K562 (cell line): Measurements from ENCODE around the gene HEG1. TPM values are rescaled to one million over a fixed set of nuclear protein-coding genes. Genes with fewer than 3 reads are reported as not detected.

Experiments
- ATAC-seq: fragments of 200-7000 bp; cut with Tn5 transposase; 3 replicates; pipeline ENCODE4 v1.9.1; 2020; ENCODE audit warnings: moderate library complexity
- BruUV-seq: library from RNA; stranded (reverse); fragments of 400-500 nt; replicated peaks from 2 replicates; lab custom pipeline; 2021; lab: Mats Ljungman, UMichigan
- CTCF ChIA-PET: fragments of 300-600 bp; formaldehyde crosslinking; extraction: SDS; loops from one replicate; lab custom pipeline; 2021; ENCODE audit warnings: low intra/inter-chr PET ratio; lab: Yijun Ruan, JAX
- POLR2A ChIA-PET: fragments of 300-600, 350-650 bp; sonication (Branson Sonifier 250); formaldehyde crosslinking; extraction: SDS; loops from one replicate; lab custom pipeline; 2021; ENCODE audit warnings: antibody characterized with exemption, inconsistent platforms; lab: Yijun Ruan, JAX
- DNase-seq, 4 experiments: peaks; one replicate each; pipeline versions ENCODE4 v3.0.0 to v3.0.0-alpha.2; 2011 to 2018; ENCODE audit warnings: low spot score in 3 of 4, mixed read lengths in 3 of 4; ENCODE audit errors: extremely low read depth in 1 of 4
- FAIRE-seq: peaks from 2 replicates; lab custom pipeline; 2011; peaks lifted over from hg19 to GRCh38; lab: Jason Lieb, UNC
- H2AFZ ChIP-seq: 2 replicates; pipeline ENCODE4 v1.6.0; 2011; ENCODE audit warnings: low read depth, low read length, control low read depth, inconsistent platforms
- H3K27ac ChIP-seq: fragments of 200-600 bp; 3 replicates; pipeline ENCODE4 v1.8.0; 2011; ENCODE audit warnings: low read depth, mild to moderate bottlenecking, control low read depth, inconsistent platforms, low read length, moderate library complexity, mixed read lengths; ENCODE audit errors: extremely low read depth
- H3K27me3 ChIP-seq, 2 experiments: fragments of 300-600 bp in 1 of 2; 2 replicates in 1 of 2; 3 replicates in 1 of 2; pipeline versions ENCODE4 v1.6.0 to v1.8.0; 2011; ENCODE audit warnings: inconsistent platforms in 2 of 2, low read length in 2 of 2, mild to moderate bottlenecking in 1 of 2, mixed read lengths in 1 of 2, moderate library complexity in 1 of 2; ENCODE audit not compliant: control insufficient read depth in 2 of 2, insufficient read depth in 2 of 2
- H3K36me3 ChIP-seq: fragments of 300-600 bp; 3 replicates; pipeline ENCODE4 v1.8.0; 2011; ENCODE audit warnings: mild to moderate bottlenecking, low read length, inconsistent platforms; ENCODE audit not compliant: control insufficient read depth, insufficient read depth
- H3K4me1 ChIP-seq, 2 experiments: fragments of 200-600 bp in 1 of 2; replicated peaks in 1 of 2; 2 replicates in 1 of 2; 3 replicates in 1 of 2; pipeline versions ENCODE4 v1.5.1 to v1.8.0; 2011; ENCODE audit warnings: inconsistent platforms in 2 of 2, low read length in 2 of 2, mild to moderate bottlenecking in 1 of 2, mixed read lengths in 1 of 2, moderate library complexity in 1 of 2; ENCODE audit not compliant: control insufficient read depth in 2 of 2, insufficient read depth in 2 of 2
- H3K4me2 ChIP-seq: 2 replicates; pipeline ENCODE4 v1.6.1; 2011; ENCODE audit warnings: low read length, control low read depth, inconsistent platforms, mixed read lengths; ENCODE audit not compliant: insufficient read depth
- H3K4me3 ChIP-seq: fragments of 200-600 bp; sonication (generic), shearing (Covaris generic); 2 replicates; pipeline ENCODE4 v1.5.1; 2016; ENCODE audit warnings: control low read depth, inconsistent platforms
- H3K79me2 ChIP-seq: fragments of 200-600 bp; 3 replicates; pipeline ENCODE4 v1.8.0; 2011; ENCODE audit warnings: low read length, inconsistent platforms; ENCODE audit not compliant: control insufficient read depth, insufficient read depth
- H3K9ac ChIP-seq, 2 experiments: 2 replicates each; pipeline versions ENCODE4 v1.6.0 to v1.6.1; 2011; ENCODE audit warnings: low read depth in 2 of 2, low read length in 2 of 2, control low read depth in 1 of 2, inconsistent platforms in 1 of 2, mild to moderate bottlenecking in 1 of 2, mixed read lengths in 1 of 2; ENCODE audit not compliant: insufficient read depth in 1 of 2
- H3K9me1 ChIP-seq: one replicate; pipeline ENCODE4 v1.6.0; 2011; ENCODE audit warnings: inconsistent platforms, mild to moderate bottlenecking, low read length, moderate library complexity; ENCODE audit not compliant: control insufficient read depth, insufficient read depth
- H3K9me3 ChIP-seq: replicated peaks from 2 replicates; pipeline ENCODE4 v1.5.1; 2011; ENCODE audit warnings: low read depth, low read length, inconsistent platforms; ENCODE audit not compliant: control insufficient read depth, insufficient read depth
- H4K20me1 ChIP-seq: replicated peaks from 2 replicates; pipeline ENCODE4 v1.6.1; 2011; ENCODE audit warnings: low read length, inconsistent platforms, mixed read lengths; ENCODE audit not compliant: control insufficient read depth, insufficient read depth
- ILF3 ChIP-seq: fragments of 450-650 bp; IDR thresholded peaks from 2 replicates; pipeline ENCODE4 v1.6.1; 2018; ENCODE audit warnings: antibody characterized with exemption, mild to moderate bottlenecking, moderate library complexity, borderline replicate concordance
- MLX ChIP-seq, 2 experiments: fragments of 450-650 bp in 1 of 2; sonication (generic) in 1 of 2; formaldehyde crosslinking; conservative IDR thresholded peaks; 2 replicates each; pipeline versions ENCODE4 v1.4.0 to v1.8.1; 2020 to 2022; ENCODE audit warnings: mild to moderate bottlenecking in 1 of 2, missing genetic modification reagents in 1 of 2
- NCOR1 ChIP-seq: fragments of 450-650 bp; IDR thresholded peaks from 2 replicates; pipeline ENCODE4 v1.6.1; 2016; ENCODE audit warnings: mild to moderate bottlenecking, moderate library complexity
- NR1H2 ChIP-seq: sonication (generic); formaldehyde crosslinking; IDR thresholded peaks from 2 replicates; pipeline ENCODE4 v1.4.0; 2020; ENCODE audit warnings: mild to moderate bottlenecking, missing genetic modification reagents
- RFX7 ChIP-seq: fragments of 250-450 bp; sonication (Bioruptor Pico); IDR thresholded peaks from 2 replicates; pipeline ENCODE4 v1.5.1; 2021; ENCODE audit warnings: mild to moderate bottlenecking
- ZSCAN32 ChIP-seq: fragments of 450-650 bp; formaldehyde crosslinking; IDR thresholded peaks from 2 replicates; pipeline ENCODE4 v1.4.0; 2020; ENCODE audit warnings: mild to moderate bottlenecking, moderate library complexity
- WGBS: fragments of 100-300 bp; shearing (Covaris generic); methylation state at CpG from one replicate; pipeline ENCODE4 v1.1.6; 2016; ENCODE audit warnings: low coverage, mixed read lengths; ENCODE audit not compliant: insufficient coverage; ENCODE audit errors: missing lambda C conversion rate; 5-methylcytosine and 5-hydroxymethylcytosine counted together
- in situ Hi-C: fragments of 300-500 bp; cut with MboI; formaldehyde crosslinking; loops from 4 replicates; pipeline ENCODE4 v1.15.0; 2018; ENCODE audit warnings: inconsistent platforms, mixed read lengths
- intact Hi-C: fragments of 100-400 bp; cut with micrococcal nuclease; formaldehyde crosslinking; loops from 2 replicates; pipeline ENCODE4 v1.14.2; 2022
- polyA plus RNA-seq, 8 experiments: library from polyadenylated mRNA; depleted of rRNA in 4 of 8; stranded (reverse) in 5 of 8; unstranded in 3 of 8; fragments of >200 nt; fragmentation: Nextera tagmentation in 2 of 8; fragmentation: Illumina TruSeq in 1 of 8; extraction: Ambion mirVana in 2 of 8; extraction: Trizol in 1 of 8; gene quantifications; 2 replicates each; pipeline versions ENCODE4 v1.2.1 to v1.2.3, GENCODE V29; 2011 to 2014; ENCODE audit warnings: inconsistent platforms in 1 of 8, missing spikeins in 1 of 8
- total RNA-seq, 7 experiments: library from RNA; depleted of rRNA in 6 of 7; stranded (reverse); fragments of >200 nt in 6 of 7; fragmentation: Illumina TruSeq in 2 of 7; extraction: Trizol in 2 of 7; gene quantifications; 2 replicates each; pipeline versions ENCODE4 v1.2.1 to v1.2.3, GENCODE V29; 2011 to 2021; ENCODE audit warnings: low replicate concordance in 1 of 7
- TF ChIP-seq, protein P1 (sequence below): fragments of 200-800 bp; sonication (Bioruptor generic); IDR thresholded peaks from 2 replicates; pipeline ENCODE4 v1.6.1; 2017; ENCODE audit warnings: missing genetic modification characterization, missing compliant biosample characterization
- TF ChIP-seq, protein P2 (sequence below): fragments of 250-450 bp; sonication (Bioruptor Pico); IDR thresholded peaks from 2 replicates; pipeline ENCODE4 v1.4.0; 2020

The HEG1 gene
- total and polyA plus RNA-seq, 9 of the 15 experiments (the other 6 are each of a cell fraction or from before 2014, with no cell fraction given), result 0.24 TPM; not detected in 8

- TF ChIP-seq, protein P1, sequence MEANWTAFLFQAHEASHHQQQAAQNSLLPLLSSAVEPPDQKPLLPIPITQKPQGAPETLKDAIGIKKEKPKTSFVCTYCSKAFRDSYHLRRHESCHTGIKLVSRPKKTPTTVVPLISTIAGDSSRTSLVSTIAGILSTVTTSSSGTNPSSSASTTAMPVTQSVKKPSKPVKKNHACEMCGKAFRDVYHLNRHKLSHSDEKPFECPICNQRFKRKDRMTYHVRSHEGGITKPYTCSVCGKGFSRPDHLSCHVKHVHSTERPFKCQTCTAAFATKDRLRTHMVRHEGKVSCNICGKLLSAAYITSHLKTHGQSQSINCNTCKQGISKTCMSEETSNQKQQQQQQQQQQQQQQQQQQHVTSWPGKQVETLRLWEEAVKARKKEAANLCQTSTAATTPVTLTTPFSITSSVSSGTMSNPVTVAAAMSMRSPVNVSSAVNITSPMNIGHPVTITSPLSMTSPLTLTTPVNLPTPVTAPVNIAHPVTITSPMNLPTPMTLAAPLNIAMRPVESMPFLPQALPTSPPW, result no peak
Measured at GRCh38 chr3:125058959-125059358, 3.2 kb upstream of the HEG1 start (continued).

- Histone ChIP-seq H3K9me3 (no peaks in the 10 kb centered on the region), H3K79me2 (no peaks in the 10 kb centered on the region), H3K9me1 (no peaks in the 10 kb centered on the region), H3K27me3 (peaks cover 9 to 36% of the 10 kb centered on the region in 2 experiments), H3K4me3 (no peak overlapping the region), H3K36me3 (no peaks in the 10 kb centered on the region), H3K4me2 (no peak overlapping the region), H3K9ac (no peak overlapping the region), H3K27ac (no peak overlapping the region), H3K4me1 (peaks cover 0 to 11% of the 10 kb centered on the region in 2 experiments; a peak in 2 of 5 replicates), H2AFZ (no peak overlapping the region), H4K20me1 (no peaks in the 10 kb centered on the region)
- POLR2A ChIA-PET, result no interaction called here
- CTCF ChIA-PET, result no interaction called here
- DNase-seq (no peak), ATAC-seq (no peak), FAIRE-seq (no peak)
- WGBS, result 6% methylated on average over 2 of the region's 3 CpGs
- intact Hi-C loops (no loop called here), in situ Hi-C loops (no loop called here)
- BruUV-seq, result no TSS peak
- no peak for TF ChIP-seq ZSCAN32
- TF ChIP-seq NCOR1, result no peak
- no peak for TF ChIP-seq NR1H2 (CRISPR knock-in tag)
- TF ChIP-seq, protein P2, sequence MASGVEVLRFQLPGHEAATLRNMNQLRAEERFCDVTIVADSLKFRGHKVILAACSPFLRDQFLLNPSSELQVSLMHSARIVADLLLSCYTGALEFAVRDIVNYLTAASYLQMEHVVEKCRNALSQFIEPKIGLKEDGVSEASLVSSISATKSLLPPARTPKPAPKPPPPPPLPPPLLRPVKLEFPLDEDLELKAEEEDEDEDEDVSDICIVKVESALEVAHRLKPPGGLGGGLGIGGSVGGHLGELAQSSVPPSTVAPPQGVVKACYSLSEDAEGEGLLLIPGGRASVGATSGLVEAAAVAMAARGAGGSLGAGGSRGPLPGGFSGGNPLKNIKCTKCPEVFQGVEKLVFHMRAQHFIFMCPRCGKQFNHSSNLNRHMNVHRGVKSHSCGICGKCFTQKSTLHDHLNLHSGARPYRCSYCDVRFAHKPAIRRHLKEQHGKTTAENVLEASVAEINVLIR (CRISPR knock-in tag), result no peak
- no peak for TF ChIP-seq RFX7 (CRISPR knock-in tag)
- no peak for TF ChIP-seq ILF3
- TF ChIP-seq MLX (CRISPR knock-in tag; conservative IDR thresholded peaks at IDR 0.05), result no peak
Measured at GRCh38 chr3:125058529-125058928, 2.7 kb upstream of the HEG1 start.
